SK-N-SH (cell line): ENCODE results near the gene HSF2. TPM values are rescaled to one million over a fixed set of nuclear protein-coding genes. Genes with fewer than 3 reads are reported as not detected.

Experiments
- CTCF ChIA-PET: fragments of 300-600, 350-600 bp; formaldehyde crosslinking; extraction: SDS; loops from one replicate; lab custom pipeline; 2021; lab: Yijun Ruan, JAX
- POLR2A ChIA-PET: fragments of 350-600 bp; sonication (Branson Sonifier 250); formaldehyde crosslinking; extraction: SDS; loops from one replicate; lab custom pipeline; 2020; ENCODE audit warnings: antibody characterized with exemption, inconsistent platforms; lab: Yijun Ruan, JAX
- DNase-seq: peaks from one replicate; pipeline ENCODE4 v3.0.0; 2012
- H2AFZ ChIP-seq: fragments of 200-600 bp; sonication (generic); 2 replicates; pipeline ENCODE4 v1.8.1; 2016; ENCODE audit warnings: antibody characterized with exemption, mild to moderate bottlenecking, low read depth
- H3F3A ChIP-seq: fragments of 200-600 bp; sonication (generic); replicated peaks from 2 replicates; pipeline ENCODE3; 2016; ENCODE audit warnings: antibody characterized with exemption, mild to moderate bottlenecking; ENCODE audit not compliant: insufficient read depth
- H3K27ac ChIP-seq, 2 experiments: fragments of 200-500 bp in 1 of 2; fragments of 200-600 bp in 1 of 2; sonication (Bioruptor generic) in 1 of 2; sonication (generic), shearing (Covaris generic) in 1 of 2; 2 replicates each; pipeline versions ENCODE4 v1.5.1 to v1.6.1; 2014 to 2016; ENCODE audit warnings: low read depth in 2 of 2, inconsistent platforms in 1 of 2, low read length in 1 of 2, mild to moderate bottlenecking in 1 of 2, mixed read lengths in 1 of 2
- H3K27me3 ChIP-seq: fragments of 200-600 bp; sonication (generic), shearing (Covaris generic); 2 replicates; pipeline ENCODE4 v1.6.1; 2016; ENCODE audit warnings: mixed run types; ENCODE audit not compliant: insufficient read depth
- H3K36me3 ChIP-seq, 2 experiments: fragments of 200-500 bp in 1 of 2; fragments of 200-600 bp in 1 of 2; sonication (Bioruptor generic) in 1 of 2; sonication (generic) in 1 of 2; replicated peaks in 1 of 2; 2 replicates each; pipeline versions ENCODE3 to v1.5.1; 2014 to 2016; ENCODE audit warnings: low read length in 1 of 2, mild to moderate bottlenecking in 1 of 2; ENCODE audit not compliant: insufficient read depth in 2 of 2, control insufficient read depth in 1 of 2
- H3K4me1 ChIP-seq, 2 experiments: fragments of 200-500 bp in 1 of 2; fragments of 200-600 bp in 1 of 2; sonication (Bioruptor generic) in 1 of 2; sonication (generic), shearing (Covaris generic) in 1 of 2; 2 replicates each; pipeline versions ENCODE4 v1.5.1 to v1.6.1; 2014 to 2016; ENCODE audit warnings: low read depth in 1 of 2, low read length in 1 of 2, mixed run types in 1 of 2; ENCODE audit not compliant: insufficient read depth in 2 of 2, control insufficient read depth in 1 of 2
- H3K4me2 ChIP-seq: fragments of 200-600 bp; sonication (generic), shearing (Covaris generic); 2 replicates; pipeline ENCODE4 v1.6.1; 2017; ENCODE audit warnings: mixed run types
- H3K4me3 ChIP-seq, 2 experiments: fragments of 200-500 bp in 1 of 2; fragments of 200-600 bp in 1 of 2; sonication (Bioruptor generic) in 1 of 2; sonication (generic), shearing (Covaris generic) in 1 of 2; 2 replicates each; pipeline versions ENCODE4 v1.5.1 to v1.8.1; 2014 to 2016; ENCODE audit warnings: low read depth in 2 of 2, inconsistent platforms in 1 of 2, low read length in 1 of 2, mild to moderate bottlenecking in 1 of 2, mixed read lengths in 1 of 2, moderate library complexity in 1 of 2
- H3K79me2 ChIP-seq: fragments of 200-600 bp; sonication (generic); 2 replicates; pipeline ENCODE4 v1.8.1; 2017; ENCODE audit warnings: mild to moderate bottlenecking; ENCODE audit not compliant: insufficient read depth
- H3K9ac ChIP-seq: fragments of 200-600 bp; sonication (generic); 2 replicates; pipeline ENCODE4 v1.6.1; 2017; ENCODE audit warnings: mixed run types
- H3K9me2 ChIP-seq: fragments of 200-600 bp; sonication (generic); 2 replicates; pipeline ENCODE4 v1.6.1; 2017; ENCODE audit warnings: mixed run types
- H3K9me3 ChIP-seq: fragments of 200-600 bp; sonication (generic); 2 replicates; pipeline ENCODE4 v1.6.1; 2017; ENCODE audit warnings: mixed run types, mild to moderate bottlenecking, moderate library complexity
- H4K20me1 ChIP-seq: fragments of 200-600 bp; sonication (generic); 2 replicates; pipeline ENCODE4 v1.6.1; 2017; ENCODE audit warnings: mild to moderate bottlenecking, mixed run types; ENCODE audit not compliant: insufficient read depth
- CTCF ChIP-seq: fragments of 200-600 bp; sonication (generic); IDR thresholded peaks from 2 replicates; pipeline ENCODE4 v1.6.1; 2017; ENCODE audit warnings: antibody characterized with exemption, mild to moderate bottlenecking, moderate library complexity
- ELF1 ChIP-seq: IDR thresholded peaks from 2 replicates; pipeline ENCODE4 v1.4.0; 2012
- EP300 ChIP-seq, 2 experiments: IDR thresholded peaks; 2 replicates each; pipeline versions ENCODE4 v1.4.0 to v1.6.1; 2012; ENCODE audit warnings: borderline replicate concordance in 1 of 2, low read depth in 1 of 2, low read length in 1 of 2
- EZH2phosphoT487 ChIP-seq: fragments of 200-600 bp; sonication (generic); IDR thresholded peaks from 2 replicates; pipeline ENCODE4 v1.6.1; 2017; ENCODE audit warnings: low read depth, mixed run types, mild to moderate bottlenecking, antibody characterized with exemption, moderate library complexity, borderline replicate concordance
- FOSL2 ChIP-seq: IDR thresholded peaks from 2 replicates; pipeline ENCODE4 v1.4.0; 2012; ENCODE audit warnings: low read depth, mild to moderate bottlenecking, moderate library complexity, borderline replicate concordance
- FOXM1 ChIP-seq: IDR thresholded peaks from 2 replicates; pipeline ENCODE4 v1.4.0; 2012; ENCODE audit warnings: low read depth, mild to moderate bottlenecking
- MXI1 ChIP-seq: IDR thresholded peaks from 2 replicates; pipeline ENCODE4 v1.6.1; 2012; ENCODE audit warnings: mild to moderate bottlenecking, low read depth, low read length, improper control_type of control experiment
- NFIC ChIP-seq: IDR thresholded peaks from 2 replicates; pipeline ENCODE4 v1.4.0; 2012; ENCODE audit warnings: borderline replicate concordance
- NRF1 ChIP-seq: IDR thresholded peaks from 2 replicates; pipeline ENCODE4 v1.6.1; 2012; ENCODE audit warnings: low read depth, mild to moderate bottlenecking, low read length
- RCOR1 ChIP-seq: fragments of 150-350 bp; IDR thresholded peaks from 2 replicates; pipeline ENCODE4 v1.6.1; 2017; ENCODE audit warnings: antibody characterized with exemption, low read length
- SIN3A ChIP-seq: IDR thresholded peaks from 2 replicates; pipeline ENCODE4 v1.6.1; 2012; ENCODE audit warnings: low read depth, mild to moderate bottlenecking, low read length, moderate library complexity, borderline replicate concordance
- WGBS: methylation state at CpG from one replicate; pipeline ENCODE4 v1.1.6; 2017; ENCODE audit warnings: low lambda C conversion rate; 5-methylcytosine and 5-hydroxymethylcytosine counted together
- polyA plus RNA-seq, 3 experiments: library from polyadenylated mRNA; depleted of rRNA; stranded (reverse); fragments of >200 nt; gene quantifications; 2 replicates each; pipeline ENCODE4 v1.2.3, GENCODE V29; 2012

Gene HSF2
- polyA plus RNA-seq, 1 of the 3 experiments (the other 2 are of a cell fraction): 22.2 TPM

GRCh38 chr6:122438975-122439374 is 39.5 kb downstream of the HSF2 start:
- Histone ChIP-seq H3K36me3 (peaks cover 78 to 84% of the 10 kb centered on the region in 2 experiments), H3K27ac (no peak overlapping the region), H3K4me3 (no peak overlapping the region; a peak in 1 of 4 replicates), H3K9me2 (no peaks in the 10 kb centered on the region), H3K4me1 (no peaks in the 10 kb centered on the region), H2AFZ (no peak overlapping the region), H3K27me3 (no peaks in the 10 kb centered on the region), H3K9ac (no peak overlapping the region)
- CTCF ChIA-PET: no interaction called here
- DNase-seq: no peak
- WGBS: 100% methylated on average over 1 of the region's 1 CpG
- POLR2A ChIA-PET: no interaction called here
- no peak for TF ChIP-seq EZH2phosphoT487
- no peak for TF ChIP-seq RCOR1
- TF ChIP-seq SIN3A: no peak
- no peak for TF ChIP-seq MXI1
- no peak for TF ChIP-seq CTCF
- TF ChIP-seq, all 33 proteins: peak for 0
- Histone ChIP-seq H3K9me3 (no peaks in the 10 kb centered on the region), H3K4me2 (no peak overlapping the region), H3K79me2 (peaks cover 13% of the 10 kb centered on the region; the same call in 1 of the 2 replicates), H4K20me1 (no peaks in the 10 kb centered on the region; the same call in 1 of the 2 replicates), H3F3A (peaks cover 12% of the 10 kb centered on the region)

GRCh38 chr6:122445274-122445673 is 45.8 kb downstream of the HSF2 start:
- DNase-seq: no peak
- ChIA-PET POLR2A (no interaction called here), CTCF (no interaction called here)
- H3K4me2 ChIP-seq: no peak overlapping the region
- H3K4me3 ChIP-seq: no peak overlapping the region
- H2AFZ ChIP-seq: no peak overlapping the region
- H4K20me1 ChIP-seq: peaks cover 5% of the 10 kb centered on the region; the same call in 1 of the 2 replicates
- H3K9me2 ChIP-seq: no peaks in the 10 kb centered on the region
- 82% methylated on average over 1 of the region's 1 CpG for WGBS
- no peaks in the 10 kb centered on the region; a peak in 1 of 4 replicates for H3K4me1 ChIP-seq
- no peaks in the 10 kb centered on the region for H3K27me3 ChIP-seq
- H3K9me3 ChIP-seq: no peaks in the 10 kb centered on the region
- TF ChIP-seq FOXM1 (no peak), EP300 (IDR thresholded peaks at IDR 0.05; ENCODE audit: borderline replicate concordance in 1 of 2, low read depth in 1 of 2, low read length in 1 of 2) (no peak), NRF1 (no peak), NFIC (no peak), ELF1 (no peak), MXI1 (no peak)
- no peak overlapping the region for H3K27ac ChIP-seq
- H3F3A ChIP-seq: peaks cover 19% of the 10 kb centered on the region
- H3K9ac ChIP-seq: no peak overlapping the region
- peaks cover 14% of the 10 kb centered on the region; the same call in 1 of the 2 replicates for H3K79me2 ChIP-seq
- peaks cover 82 to 95% of the 10 kb centered on the region in 2 experiments for H3K36me3 ChIP-seq

- Histone ChIP-seq H3K27ac (no peak overlapping the region), H3K27me3 (no peaks in the 10 kb centered on the region), H4K20me1 (0 out of 2 replicates have a peak, but pooled peaks cover 4% of the 10 kb centered on the region), H3K9me3 (no peaks in the 10 kb centered on the region), H3K9ac (no peak overlapping the region), H3F3A (peaks cover 6% of the 10 kb centered on the region), H3K9me2 (no peaks in the 10 kb centered on the region), H3K4me2 (no peak overlapping the region), H3K36me3 (peaks cover 88 to 94% of the 10 kb centered on the region in 2 experiments), H3K4me1 (no peaks in the 10 kb centered on the region; a peak in 1 of 4 replicates), H3K4me3 (no peak overlapping the region), H2AFZ (no peak overlapping the region), H3K79me2 (peaks cover 6% of the 10 kb centered on the region; the same call in 1 of the 2 replicates)
- POLR2A ChIA-PET: no interaction called here
- 94% methylated on average over 1 of the region's 1 CpG for WGBS
- DNase-seq: no peak
- CTCF ChIA-PET: interaction anchor here (1.0 kb wide), 1 partner anchor 8 kb away, joined by 3 read pairs; no protein-coding TSS in a partner anchor
- TF ChIP-seq EP300 (IDR thresholded peaks at IDR 0.05; ENCODE audit: borderline replicate concordance in 1 of 2, low read depth in 1 of 2, low read length in 1 of 2): no peak
- TF ChIP-seq FOSL2: no peak
Measured at GRCh38 chr6:122449069-122449468, 49.6 kb downstream of the HSF2 start.
